Breast epithelium (tissue), 3 donors: ENCODE measurements around the gene CLCN1.

Source experiments
- POLR2A ChIP-seq: fragments of 450-650 bp; IDR thresholded peaks from one replicate; pipeline ENCODE4 v1.6.1; 2016; ENCODE audit warnings: antibody characterized with exemption, mild to moderate bottlenecking, moderate library complexity
- POLR2AphosphoS5 ChIP-seq, 3 donors: sonication (generic); formaldehyde crosslinking; IDR thresholded peaks; one replicate each; pipeline ENCODE4 v1.6.1; 2017; ENCODE audit warnings: antibody characterized with exemption in 3 of 3
- TF ChIP-seq, protein P1 (sequence below), 3 donors: fragments of 450-650 bp; IDR thresholded peaks; one replicate each; pipeline ENCODE4 v1.5.1; 2016 to 2017; ENCODE audit warnings: antibody characterized with exemption in 3 of 3, mild to moderate bottlenecking in 3 of 3, moderate library complexity in 3 of 3

DNA sequence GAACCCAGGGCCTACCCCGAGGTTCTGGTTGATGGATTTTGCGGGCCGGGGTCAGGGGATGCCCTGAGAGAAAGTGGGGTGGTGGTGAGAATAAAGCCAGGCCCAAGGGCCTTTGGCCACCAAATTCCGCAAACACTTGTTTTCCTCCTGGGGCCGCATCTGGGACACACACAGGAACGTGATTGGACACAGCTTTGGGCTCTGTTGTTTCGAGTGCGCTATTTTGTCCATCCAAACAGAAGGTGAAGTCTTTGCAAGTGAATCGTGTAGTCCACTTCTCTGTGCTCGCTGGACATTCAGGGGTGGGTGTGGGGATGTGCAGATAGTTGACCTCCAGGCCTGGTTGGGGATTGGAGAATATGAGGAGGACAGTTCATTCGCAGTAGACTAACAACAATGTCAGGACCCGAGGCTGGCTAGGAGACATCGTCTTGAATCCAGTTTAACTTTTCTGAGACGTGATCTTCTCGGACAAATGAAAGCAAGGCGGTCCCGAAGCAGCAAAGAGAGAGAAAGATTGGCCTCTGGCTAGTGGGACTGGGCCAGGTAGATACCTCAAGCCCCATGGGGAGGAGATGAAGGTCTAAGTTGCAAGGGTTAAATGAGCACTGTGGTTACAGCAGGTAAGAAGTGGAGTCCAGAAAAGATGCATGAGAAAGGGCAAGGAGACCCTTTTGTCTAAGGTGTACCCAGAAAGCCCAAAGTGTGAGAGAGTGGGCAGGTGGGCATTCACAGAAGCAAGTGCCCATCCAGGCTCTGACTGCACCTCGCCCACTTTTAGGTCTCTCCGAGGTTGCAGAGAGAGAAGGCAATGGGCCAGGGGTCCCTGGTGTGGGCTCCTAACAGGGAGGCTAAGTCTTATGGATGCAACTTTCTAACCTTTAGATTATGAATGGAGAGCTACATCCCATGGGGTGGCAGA, 47.4 kb downstream of the CLCN1 start:
- TF ChIP-seq, protein P1, sequence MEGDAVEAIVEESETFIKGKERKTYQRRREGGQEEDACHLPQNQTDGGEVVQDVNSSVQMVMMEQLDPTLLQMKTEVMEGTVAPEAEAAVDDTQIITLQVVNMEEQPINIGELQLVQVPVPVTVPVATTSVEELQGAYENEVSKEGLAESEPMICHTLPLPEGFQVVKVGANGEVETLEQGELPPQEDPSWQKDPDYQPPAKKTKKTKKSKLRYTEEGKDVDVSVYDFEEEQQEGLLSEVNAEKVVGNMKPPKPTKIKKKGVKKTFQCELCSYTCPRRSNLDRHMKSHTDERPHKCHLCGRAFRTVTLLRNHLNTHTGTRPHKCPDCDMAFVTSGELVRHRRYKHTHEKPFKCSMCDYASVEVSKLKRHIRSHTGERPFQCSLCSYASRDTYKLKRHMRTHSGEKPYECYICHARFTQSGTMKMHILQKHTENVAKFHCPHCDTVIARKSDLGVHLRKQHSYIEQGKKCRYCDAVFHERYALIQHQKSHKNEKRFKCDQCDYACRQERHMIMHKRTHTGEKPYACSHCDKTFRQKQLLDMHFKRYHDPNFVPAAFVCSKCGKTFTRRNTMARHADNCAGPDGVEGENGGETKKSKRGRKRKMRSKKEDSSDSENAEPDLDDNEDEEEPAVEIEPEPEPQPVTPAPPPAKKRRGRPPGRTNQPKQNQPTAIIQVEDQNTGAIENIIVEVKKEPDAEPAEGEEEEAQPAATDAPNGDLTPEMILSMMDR (IDR thresholded peaks at IDR 0.05) = no peak
- TF ChIP-seq POLR2A (no peak), POLR2AphosphoS5 (IDR thresholded peaks at IDR 0.05) (no peak)
